Suprapubic skin (tissue), 3 donors: ENCODE data around the gene CLIC3.

Experiments
- CTCF ChIP-seq, 2 donors: fragments of 200-600 bp in 1 of 2; fragments of 450-650 bp in 1 of 2; sonication (generic) in 1 of 2; IDR thresholded peaks; one replicate each; pipeline ENCODE4 v1.5.1; 2016 to 2019; ENCODE audit warnings: antibody characterized with exemption in 2 of 2, mild to moderate bottlenecking in 1 of 2, moderate library complexity in 1 of 2
- POLR2A ChIP-seq, 2 donors: fragments of 450-650 bp; IDR thresholded peaks; one replicate each; pipeline ENCODE4 v1.6.1; 2017; ENCODE audit warnings: antibody characterized with exemption in 2 of 2, mild to moderate bottlenecking in 2 of 2, moderate library complexity in 2 of 2

GRCh38 chr9:136977223-136977622 is 19.1 kb downstream of the CLIC3 start, which contains the start of gene PTGDS:
- no peak for TF ChIP-seq CTCF (IDR thresholded peaks at IDR 0.05)
- TF ChIP-seq POLR2A (IDR thresholded peaks at IDR 0.05) = no peak
